HG02970 (cell line): ENCODE results near the gene DUSP10.

Experiments
- ATAC-seq: cut with Tn5 transposase; IDR thresholded peaks from one replicate; pipeline ENCODE4 v1.9.1; 2021; ENCODE audit warnings: mild to moderate bottlenecking, moderate library complexity, moderate number of reproducible peaks; ENCODE audit not compliant: unreplicated experiment, low FRiP score

DUSP10 gene

GRCh38 chr1:221697923-221698425, 43.9 kb downstream of the DUSP10 start:
- no peak for ATAC-seq

GRCh38 chr1:221696718-221697461, 45.0 kb downstream of the DUSP10 start:
- no peak for ATAC-seq

- ATAC-seq: no peak
Observed at GRCh38 chr1:221696027-221696426, 45.9 kb downstream of the DUSP10 start.

GRCh38 chr1:221695301-221695700, 46.6 kb downstream of the DUSP10 start:
- ATAC-seq: no peak

GRCh38 chr1:221694109-221694508, 47.8 kb downstream of the DUSP10 start:
- ATAC-seq: no peak

GRCh38 chr1:221693087-221693486, 48.8 kb downstream of the DUSP10 start:
- ATAC-seq: no peak

GRCh38 chr1:221692643-221693042, 49.2 kb downstream of the DUSP10 start:
- no peak for ATAC-seq

- no peak for ATAC-seq
Observed at GRCh38 chr1:221691261-221691660, 50.6 kb downstream of the DUSP10 start.

- ATAC-seq: no peak
Observed at GRCh38 chr1:221690858-221691257, 51.0 kb downstream of the DUSP10 start.

GRCh38 chr1:221689138-221689537, 52.8 kb downstream of the DUSP10 start:
- ATAC-seq: no peak

GRCh38 chr1:221688488-221688843, 53.4 kb downstream of the DUSP10 start:
- ATAC-seq: no peak

- ATAC-seq: no peak
Observed at GRCh38 chr1:221687836-221688487, 53.9 kb downstream of the DUSP10 start.

GRCh38 chr1:221683681-221684080, 58.2 kb downstream of the DUSP10 start:
- ATAC-seq: no peak

- no peak for ATAC-seq
Observed at GRCh38 chr1:221680085-221680484, 61.8 kb downstream of the DUSP10 start.

- ATAC-seq: no peak
Observed at GRCh38 chr1:221678014-221678413, 63.9 kb downstream of the DUSP10 start.

GRCh38 chr1:221675880-221676800, 65.7 kb downstream of the DUSP10 start:
- no peak for ATAC-seq

GRCh38 chr1:221672965-221673364, 68.9 kb downstream of the DUSP10 start:
- no peak for ATAC-seq

- ATAC-seq: no peak
Observed at GRCh38 chr1:221672239-221672645, 69.6 kb downstream of the DUSP10 start.

- no peak for ATAC-seq
Observed at GRCh38 chr1:221670081-221670480, 71.8 kb downstream of the DUSP10 start.

- ATAC-seq: no peak
Observed at GRCh38 chr1:221669441-221669840, 72.4 kb downstream of the DUSP10 start.

GRCh38 chr1:221667504-221667903, 74.4 kb downstream of the DUSP10 start:
- no peak for ATAC-seq
